D341Med (cell line): Measurements from ENCODE around the gene SNX9.
"Not testable (repeated sequence)": the region's sequence is repeated elsewhere in the genome, so short reads cannot be mapped to it uniquely, and the experiment has no call there.

ENCODE experiments used
- DNase-seq: peaks from one replicate; pipeline ENCODE4 v3.0.0; 2012; ENCODE audit warnings: low spot score

Gene SNX9

DNA sequence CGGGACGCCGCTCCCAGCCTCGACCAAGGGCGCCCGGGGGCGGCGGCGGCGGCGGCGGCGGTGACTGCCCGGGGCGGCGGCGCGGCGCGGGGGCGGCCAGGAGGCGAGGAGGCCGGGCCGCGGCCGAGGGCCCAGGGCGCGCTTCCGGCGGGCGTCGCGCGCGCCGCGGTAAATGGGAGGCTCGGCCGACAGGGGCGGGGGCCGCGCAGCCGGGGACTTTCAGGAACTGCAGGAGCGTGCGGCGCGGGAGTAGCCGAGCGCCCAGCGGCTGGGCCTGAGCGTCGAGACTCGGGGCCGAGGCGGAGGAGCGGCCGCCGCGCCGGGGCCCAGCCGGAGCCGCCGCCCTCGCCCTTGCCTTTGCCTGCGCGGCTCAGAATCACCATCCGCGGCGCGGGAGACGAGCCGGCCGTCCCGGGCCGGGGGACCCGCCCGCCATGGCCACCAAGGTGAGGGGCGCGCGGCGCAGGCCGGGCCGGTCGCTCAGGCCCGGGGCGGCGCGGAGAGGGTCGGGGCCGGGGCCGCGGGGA is at the start of gene SNX9:
TSS of gene SNX9 (plus strand) at position 246 of the 527 bp plus-strand sequence. CDS start at position 435, 189 bp downstream.
- DNase-seq, result peak; percentile 91

DNA sequence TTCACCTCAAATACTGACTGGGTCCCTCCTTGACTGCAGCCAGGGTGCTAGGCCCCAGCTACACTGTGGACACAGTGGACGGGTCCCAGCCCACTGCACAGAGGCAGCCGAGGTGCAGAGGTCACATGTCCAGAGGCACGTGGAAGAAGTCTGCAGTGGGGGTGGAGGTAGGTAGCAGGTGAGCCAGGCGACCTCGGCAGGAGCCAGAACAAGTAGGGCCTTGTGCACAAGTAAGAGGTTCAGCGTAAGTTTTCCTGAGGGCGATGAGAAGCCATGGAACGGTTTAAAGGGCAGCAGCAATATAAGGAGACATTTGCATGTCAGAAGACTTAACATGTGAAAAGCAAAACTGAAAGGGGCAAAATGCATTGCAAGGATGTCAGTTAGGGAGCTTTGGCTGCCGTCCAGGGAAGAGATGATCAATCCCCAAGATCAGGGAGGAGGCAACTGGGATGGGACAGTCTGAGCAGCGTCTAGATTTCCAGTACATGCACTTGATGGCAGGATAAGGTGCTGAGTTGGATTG is 49.7 kb upstream of the SNX9 start:
- DNase-seq, result no peak

DNA sequence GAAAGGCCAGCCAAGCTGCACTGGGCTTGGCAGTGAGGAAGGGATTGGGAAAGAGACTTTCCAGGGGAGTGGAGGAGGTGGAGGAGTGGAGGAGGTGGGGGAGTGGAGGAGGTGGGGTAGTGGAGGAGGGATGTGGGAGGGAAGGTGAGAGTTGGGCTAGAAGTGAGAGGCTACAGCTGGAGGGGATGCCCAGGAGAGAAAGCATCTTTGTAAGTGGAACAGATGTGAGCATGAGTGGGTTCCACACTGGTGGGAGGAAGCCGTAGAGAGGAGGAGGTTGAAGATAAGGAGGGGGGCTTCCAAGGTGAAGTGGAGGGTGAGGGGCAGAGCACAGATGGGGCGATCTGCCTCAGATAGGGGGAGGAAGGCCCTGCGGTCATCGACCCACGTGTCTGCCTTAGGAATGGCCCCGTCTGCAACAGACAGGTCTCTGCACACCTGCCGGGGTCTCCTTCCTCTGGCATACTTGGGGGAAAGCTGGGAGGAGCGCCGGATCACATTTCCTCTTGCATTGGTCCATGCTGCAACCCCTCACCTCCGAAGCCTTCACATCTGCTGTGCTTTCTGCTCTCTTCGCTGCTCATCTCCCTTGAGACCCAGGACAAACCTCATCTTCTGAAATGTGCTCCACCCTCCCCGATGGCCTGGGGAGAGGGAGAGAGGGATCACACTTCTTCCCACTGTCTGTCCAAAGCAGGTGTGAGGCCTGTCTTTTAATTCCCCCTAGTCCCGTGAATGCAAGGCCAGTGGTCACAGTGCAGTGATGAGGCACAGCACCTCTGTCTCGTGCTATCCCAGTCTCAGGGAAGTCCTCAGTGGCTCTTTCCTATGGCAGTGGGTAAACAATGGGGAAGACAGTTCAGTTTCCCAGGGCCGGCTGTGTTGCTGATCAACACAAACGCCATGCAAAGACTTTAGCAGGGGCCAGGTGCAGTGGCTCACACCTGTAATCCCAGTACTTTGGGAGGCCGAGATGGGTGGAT is 48.6 kb upstream of the SNX9 start:
- peak; percentile 65 for DNase-seq

DNA sequence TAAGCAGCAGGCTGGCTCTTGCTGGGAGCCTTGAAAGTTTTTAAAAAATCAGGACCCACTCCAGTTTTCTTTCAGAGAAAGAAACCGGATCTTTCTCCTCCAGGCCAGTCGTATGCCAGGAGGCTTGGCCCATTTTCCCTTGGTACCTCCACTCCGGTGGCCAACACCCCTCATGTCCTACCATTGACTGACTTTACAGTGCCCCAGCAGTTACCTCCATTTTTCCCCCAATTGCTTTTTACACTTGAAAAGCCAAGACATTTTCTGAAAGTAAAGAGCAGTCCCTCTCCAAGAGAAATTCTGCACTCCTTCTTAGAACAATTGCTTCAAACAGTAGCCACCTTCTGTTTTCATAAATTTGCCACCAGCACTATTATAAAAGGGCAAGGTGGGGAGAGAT is 47.7 kb upstream of the SNX9 start:
- no peak for DNase-seq

DNA sequence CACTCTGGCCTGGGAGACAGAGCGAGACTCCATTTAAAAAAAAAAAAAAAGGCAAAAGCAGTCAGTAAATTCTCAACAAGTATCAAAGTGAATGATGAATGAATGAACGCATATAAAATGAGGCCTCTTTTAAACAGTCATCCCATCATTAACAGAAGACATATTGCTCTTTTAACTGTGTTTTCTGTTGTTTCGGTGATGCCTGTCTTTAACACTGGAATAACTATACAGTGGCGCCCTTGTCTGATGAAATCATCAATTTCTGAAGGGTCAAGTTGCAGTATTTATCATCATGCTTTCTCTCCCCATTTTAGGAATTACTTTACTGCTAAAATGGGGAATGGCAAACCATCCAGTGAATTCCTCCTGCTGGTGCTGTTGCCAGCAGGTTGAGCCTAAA is 45.7 kb upstream of the SNX9 start:
- no peak for DNase-seq

DNA sequence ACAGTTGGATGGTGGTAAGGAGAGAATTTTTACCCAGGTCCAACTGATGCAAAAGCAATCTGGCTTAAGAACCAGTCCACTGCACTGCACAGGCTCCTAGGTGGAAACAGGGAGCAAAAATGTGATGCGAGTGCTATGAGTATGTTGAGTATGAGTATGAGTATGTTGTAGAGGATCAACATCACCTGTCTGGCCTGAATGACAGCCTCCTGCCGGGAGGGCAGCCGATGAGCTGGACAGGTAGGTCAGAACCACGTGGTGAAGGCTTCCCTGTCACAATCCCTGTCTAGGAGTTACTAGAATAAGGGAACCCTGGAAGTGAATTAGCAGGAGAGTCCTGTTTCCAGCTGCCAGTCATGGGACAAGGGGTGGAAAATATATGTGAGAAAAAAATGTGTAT is 44.3 kb upstream of the SNX9 start:
- DNase-seq, result no peak

DNA sequence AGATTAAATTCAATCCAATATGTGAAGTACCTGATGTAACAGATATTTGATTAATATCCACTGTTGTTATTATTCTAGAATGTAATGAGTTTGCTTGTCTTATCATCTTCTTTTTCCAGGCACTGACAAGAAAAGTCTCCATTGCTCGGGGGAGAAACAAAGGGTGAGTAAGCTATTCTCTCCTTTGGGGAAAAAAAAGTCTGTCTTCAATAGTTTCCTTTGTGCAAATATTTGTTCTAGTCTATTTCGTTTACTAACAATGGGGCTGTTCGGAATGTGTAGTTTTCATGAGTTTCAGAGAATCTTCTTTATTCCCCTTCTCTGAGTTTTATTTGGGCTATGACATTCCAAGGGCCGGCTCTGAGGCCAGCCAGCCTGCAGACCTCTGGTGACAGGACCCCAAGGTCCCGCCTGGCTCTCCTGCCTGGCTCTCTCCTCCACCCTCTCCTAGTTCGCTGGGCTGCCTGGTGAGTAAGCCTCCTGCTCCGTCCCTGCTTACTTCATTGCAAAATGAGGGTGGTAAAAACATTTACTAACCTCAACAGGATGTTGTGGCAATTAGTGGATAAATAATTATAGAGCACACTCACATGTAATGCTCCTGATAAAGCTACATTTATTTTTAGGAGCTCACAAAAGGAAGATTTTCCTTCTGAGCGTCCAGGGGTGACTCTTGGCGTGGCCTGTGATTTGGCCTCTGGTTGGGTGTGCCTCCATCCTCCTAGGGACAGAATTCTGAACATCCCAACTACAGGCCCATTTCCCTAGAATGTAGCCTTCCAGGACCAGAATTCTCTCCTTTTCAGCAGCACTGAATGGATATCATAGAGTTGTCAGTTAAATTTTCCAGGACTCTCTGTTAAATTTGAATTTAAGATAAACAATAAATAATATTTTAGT is 43.1 kb upstream of the SNX9 start:
- DNase-seq, result no peak

DNA sequence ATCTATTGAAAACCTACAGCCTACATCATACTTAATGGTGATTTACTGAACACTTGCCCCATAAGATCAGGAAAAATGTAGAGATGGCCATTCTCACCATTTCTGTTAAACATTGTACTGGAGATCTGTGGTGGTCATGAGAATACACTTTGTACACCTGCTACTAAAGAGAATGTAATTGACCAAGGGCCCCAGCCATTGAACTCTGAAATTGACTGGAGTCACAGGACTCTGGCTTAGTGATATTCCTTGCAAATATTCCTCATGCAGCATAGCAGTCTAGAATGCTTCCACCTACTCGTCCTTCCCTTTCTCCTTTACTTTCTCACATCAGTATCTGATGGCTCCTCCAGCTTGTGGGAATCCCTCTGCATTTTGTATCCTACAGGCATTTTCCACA is 37.4 kb upstream of the SNX9 start:
- DNase-seq, result no peak

DNA sequence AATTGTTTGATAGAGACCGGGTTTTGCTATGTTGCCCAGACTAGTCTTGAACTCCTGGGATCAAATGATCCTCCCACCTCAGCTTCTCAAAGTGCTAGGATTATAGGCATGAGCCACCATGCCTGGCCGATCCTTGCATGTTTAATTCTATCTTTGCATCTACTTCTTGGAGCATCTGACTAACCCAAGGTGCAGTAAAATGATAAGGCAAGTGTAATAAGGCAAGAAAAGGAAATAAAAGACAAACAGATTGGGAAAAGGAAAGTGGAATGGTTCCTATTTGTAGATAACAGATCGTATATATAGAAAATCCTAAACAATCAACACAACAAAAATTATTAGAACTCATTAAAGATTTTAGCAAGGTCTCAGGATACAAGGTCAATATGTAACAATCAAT is 36.8 kb upstream of the SNX9 start:
- DNase-seq, result no peak

DNA sequence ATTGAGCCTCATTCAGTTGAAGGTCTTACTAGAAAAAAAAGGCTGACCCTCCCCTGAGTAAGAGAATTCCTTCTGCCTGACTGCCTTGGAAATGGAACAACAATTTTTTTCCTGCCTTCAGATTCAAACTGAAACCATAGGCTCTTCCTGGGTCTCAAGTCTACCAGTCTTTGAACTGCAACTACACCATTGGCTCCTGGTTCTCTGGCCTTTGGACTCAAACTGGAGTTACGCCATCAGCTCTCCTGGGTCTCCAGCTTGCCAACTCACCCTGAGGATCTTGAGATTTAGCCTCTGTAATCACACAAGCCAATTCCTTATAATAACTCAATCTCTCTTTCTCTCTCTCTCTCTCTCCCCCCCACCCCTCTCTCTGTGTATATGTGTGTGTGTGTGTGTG is 36.0 kb upstream of the SNX9 start:
- no peak for DNase-seq

DNA sequence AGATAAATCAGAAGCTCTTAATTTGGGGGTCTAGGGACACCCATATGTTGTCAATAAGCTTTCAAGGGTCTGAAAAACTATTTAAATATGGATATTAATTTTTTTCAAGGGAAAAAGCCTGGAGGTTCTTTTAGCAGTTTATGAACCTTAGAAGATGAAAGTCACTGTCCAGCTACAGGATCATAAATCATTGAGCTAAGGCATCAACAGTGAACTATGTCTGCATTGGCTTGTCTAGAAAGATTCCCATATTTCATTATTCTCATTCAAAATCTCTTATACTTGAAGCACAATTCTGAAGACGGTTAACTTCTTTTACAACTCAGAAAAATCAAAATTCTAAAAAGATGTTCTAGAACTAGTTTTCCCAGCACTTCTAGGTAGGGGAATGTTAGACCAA is 34.9 kb upstream of the SNX9 start:
- no peak for DNase-seq

DNA sequence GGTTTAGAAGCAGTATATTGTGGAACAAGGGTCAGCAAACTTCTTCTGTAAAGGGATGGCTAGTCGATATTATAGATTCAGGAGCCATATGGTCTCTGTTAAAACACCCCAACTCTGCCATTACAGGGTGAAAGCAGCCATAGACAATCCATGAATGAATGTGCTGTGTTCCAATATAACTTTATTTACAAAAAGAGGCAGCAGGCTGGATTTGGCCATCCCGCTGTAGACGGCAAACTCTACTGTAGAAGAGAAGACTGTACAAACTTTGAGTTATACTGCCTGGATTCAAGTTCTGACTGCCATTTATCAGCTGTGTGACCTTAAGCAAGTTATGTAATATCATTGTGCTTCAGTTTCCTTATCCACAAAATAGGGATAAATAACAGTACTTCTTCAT is 33.7 kb upstream of the SNX9 start:
- DNase-seq, result no peak

DNA sequence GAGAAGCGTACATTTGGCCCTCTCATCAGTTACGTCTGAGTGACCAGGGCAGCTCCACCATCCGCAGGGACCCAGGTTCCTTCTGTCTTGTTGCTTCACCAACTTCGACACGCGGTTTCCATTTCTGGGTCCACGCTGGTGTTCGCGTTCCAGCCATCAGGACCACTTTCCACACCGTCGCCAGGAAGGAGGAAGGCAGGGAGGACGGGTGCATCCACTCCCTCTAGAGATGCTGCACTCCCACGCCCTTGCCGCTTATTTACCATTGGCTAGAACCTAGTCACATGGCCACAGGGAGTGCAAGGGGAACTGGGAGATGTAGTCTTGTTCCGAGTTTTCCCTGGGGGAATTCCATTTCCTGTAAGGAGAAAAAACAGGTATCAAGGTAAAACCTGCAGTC is 33.2 kb upstream of the SNX9 start:
- DNase-seq, result no peak

DNA sequence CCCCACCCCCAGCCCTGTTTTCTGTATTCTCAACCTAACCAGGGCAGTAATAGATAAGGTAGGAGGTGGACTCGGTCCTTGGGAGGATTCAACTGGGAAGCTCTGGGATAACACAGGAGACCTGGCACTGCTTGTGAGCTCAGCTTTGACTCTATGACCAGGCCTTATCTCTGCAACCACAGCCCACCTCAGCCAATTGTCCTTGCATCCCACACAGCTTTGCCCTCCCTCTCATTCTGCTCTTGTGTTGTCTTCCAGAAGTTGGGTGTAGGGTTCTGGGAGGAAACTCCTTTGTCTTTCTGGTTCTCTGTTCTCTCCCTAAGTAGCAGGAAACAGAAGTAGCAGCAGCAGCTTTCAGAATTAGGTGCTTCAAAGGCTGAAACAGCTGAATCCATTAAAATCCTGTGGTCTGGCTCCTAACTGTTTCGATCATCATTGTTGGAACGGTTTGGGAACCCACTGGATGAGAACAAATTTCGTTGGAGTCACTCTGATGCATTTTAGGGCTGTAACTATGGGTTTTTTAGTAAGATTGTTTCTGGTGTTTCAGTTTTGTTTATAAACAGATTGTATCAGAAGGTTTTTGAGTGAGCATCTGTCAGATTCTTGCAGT is 32.4 kb upstream of the SNX9 start:
- DNase-seq, result no peak

DNA sequence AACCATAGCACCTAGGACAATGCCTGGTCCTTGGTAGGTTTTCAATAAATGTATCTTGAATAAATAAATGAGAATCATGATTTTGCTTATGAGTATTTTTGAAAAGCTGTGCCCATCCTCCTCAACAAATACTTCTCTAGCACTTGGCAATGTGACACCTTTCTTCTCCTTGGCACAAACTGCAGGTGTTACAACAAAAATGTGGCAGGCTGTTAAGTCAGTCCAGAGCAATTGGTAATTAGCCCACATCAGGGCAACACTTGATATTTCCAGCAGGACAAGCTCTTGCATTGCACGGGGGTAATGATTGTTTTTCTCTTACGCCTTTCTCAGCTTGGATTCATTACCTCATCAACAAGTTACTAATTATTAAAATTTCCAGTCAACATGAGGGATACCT is 31.6 kb upstream of the SNX9 start:
- DNase-seq, result no peak

DNA sequence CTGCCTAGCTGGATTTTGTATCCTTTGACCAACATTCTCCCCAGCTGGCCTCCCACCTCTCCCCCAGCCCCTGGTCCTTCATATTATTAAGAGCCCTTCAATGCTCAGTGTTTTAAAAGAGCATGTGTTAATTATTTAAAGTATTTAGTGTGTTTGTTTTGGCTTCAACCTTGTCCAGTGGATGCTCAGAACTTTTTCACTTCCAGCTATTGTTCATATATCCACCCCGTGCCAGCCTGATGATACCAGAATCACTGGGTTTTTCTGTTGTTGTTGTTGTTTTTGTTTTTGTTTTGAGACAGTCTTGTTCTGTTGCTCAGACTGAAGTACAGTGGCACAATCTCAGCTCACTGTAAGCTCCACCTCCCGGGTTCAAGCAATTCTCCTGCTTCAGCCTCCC is 30.4 kb upstream of the SNX9 start:
- DNase-seq, result no peak

DNA sequence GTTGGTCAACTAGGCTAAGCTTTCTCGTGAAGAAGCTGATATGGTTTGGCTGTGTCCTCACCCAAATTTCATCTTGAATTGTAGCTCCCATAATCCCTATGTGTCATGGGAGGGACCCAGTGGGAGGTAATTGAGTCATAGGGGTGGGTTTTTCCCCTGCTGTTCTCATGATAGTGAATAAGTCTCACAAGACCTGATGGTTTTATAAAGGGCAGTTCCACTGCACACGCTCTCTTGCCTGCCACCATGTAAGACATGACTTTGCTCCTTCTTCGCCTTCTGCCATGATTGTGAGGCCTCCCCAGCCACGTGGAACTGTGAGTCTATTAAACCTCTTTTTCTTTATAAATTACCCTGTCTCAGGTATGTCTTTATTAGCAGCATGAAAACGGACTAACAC is 29.0 kb upstream of the SNX9 start:
- not testable (repeated sequence) for DNase-seq

DNA sequence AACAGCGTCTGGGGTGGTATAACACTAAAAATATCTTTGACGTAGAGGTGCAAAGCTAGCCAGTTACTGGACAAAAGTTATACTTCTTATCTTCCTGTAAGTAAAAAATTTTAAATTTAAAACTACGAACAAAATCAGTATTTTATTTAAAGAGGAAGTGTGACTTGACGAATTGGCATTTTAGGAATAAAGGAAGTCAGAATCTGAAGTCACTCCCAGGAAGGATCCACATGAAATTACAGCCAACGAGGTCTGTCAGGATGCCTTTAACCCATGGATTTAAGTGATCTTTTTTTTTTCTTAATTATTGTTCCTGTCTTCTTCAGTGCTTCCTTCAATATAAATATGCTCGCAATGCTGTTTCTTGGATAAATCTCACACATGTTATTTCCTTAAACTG is 27.2 kb upstream of the SNX9 start:
- DNase-seq, result no peak

DNA sequence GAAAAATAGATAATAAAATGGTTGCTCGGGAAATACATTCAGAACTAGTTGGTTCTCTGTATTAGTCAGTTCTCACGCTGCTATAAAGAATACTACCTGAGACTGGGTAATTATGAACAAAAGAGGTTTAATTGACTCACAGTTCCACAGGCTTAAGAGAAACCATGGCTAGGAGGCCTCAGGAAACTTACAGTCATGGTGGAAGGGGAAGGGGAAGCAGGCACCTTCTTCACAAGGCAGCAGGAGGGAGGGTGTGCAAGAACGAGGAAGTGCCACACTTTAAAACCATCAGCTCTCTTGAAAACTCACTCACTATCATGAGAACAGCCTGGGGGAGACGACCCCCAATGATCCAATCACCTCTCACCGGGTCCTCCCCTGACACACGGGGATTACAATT is 24.2 kb upstream of the SNX9 start:
- no peak for DNase-seq

DNA sequence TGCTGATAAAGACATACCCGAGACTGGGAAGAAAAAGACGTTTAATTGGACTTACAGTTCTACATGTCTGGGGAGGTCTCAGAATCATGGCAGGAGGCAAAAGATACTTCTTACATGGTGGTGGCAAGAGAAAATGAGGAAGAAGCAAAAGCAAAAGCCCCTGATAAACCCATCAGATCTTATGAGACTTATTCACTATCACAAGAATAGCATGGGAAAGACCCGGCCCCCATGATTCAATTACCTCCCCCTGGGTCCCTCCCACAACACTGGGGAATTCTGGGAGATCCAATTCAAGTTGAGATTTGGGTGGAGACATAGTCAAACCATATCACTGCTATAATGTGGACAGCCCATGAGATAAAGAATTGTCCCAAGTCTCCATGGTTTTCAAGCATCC is 23.5 kb upstream of the SNX9 start:
- DNase-seq, result not testable (repeated sequence)

DNA sequence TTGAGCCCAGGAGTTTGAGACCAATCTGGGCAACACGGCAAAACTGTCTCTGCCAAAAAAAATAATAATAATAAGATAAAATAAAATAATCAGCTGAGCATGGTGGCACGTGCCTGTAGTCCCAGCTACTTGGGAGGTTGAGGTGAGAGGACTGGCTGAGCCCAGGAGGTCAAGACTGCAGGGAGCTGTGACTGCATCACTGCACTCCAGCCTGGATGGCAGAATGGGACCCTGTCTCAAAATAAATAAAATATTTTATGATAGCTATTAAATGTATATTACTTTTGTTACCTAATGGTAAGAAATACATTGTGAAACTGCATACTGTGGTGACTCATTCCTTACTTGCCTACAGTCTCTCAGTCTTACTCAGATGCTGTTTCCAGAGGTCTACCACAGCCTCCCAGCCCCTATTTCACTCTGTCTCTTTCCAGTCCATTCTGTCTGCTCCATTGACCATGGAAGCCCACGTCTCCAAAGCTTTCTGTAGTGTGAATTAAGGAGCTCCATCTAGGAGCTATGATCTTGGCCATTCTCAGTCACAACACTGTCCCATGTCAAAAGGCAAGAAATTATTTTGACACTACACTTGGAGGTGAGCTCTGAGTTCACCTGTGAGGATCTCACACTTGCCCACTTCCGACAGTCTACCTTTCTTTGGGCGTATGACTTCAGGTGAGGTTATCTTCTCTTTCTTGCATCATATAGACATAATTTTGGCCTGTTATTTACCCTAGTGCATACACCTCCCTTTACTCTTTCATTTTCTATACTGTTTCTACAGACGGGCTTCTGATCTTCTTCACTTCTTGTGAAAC is 22.4 kb upstream of the SNX9 start:
- DNase-seq, result no peak
